Tibial artery (tissue), 4 donors: ENCODE results near the gene ETS1.

ENCODE experiments used
- DNase-seq, 2 donors: peaks; one replicate each; pipeline ENCODE4 v3.0.0-alpha.2; 2019
- H3K27ac ChIP-seq, 2 donors: fragments of 200-600 bp; sonication (generic) in 1 of 2; 1 replicate in 1 of 2; 2 replicates in 1 of 2; pipeline ENCODE4 v1.5.1; 2018 to 2019; ENCODE audit warnings: mild to moderate bottlenecking in 1 of 2
- H3K27me3 ChIP-seq, 2 donors: fragments of 200-600 bp; sonication (generic) in 1 of 2; one replicate each; pipeline versions ENCODE4 v1.5.1 to v1.6.0; 2016 to 2019
- H3K36me3 ChIP-seq, 3 donors: fragments of 200-600 bp; sonication (generic) in 2 of 3; one replicate each; pipeline ENCODE4 v1.5.1; 2016 to 2019; ENCODE audit warnings: mild to moderate bottlenecking in 2 of 3
- H3K4me1 ChIP-seq, 4 donors: fragments of 200-600 bp; sonication (generic) in 2 of 4; 1 replicate in 3 of 4; 2 replicates in 1 of 4; pipeline ENCODE4 v1.5.1; 2016 to 2019
- H3K4me3 ChIP-seq, 2 donors: fragments of 200-600 bp; sonication (generic) in 1 of 2; 1 replicate in 1 of 2; 2 replicates in 1 of 2; pipeline ENCODE4 v1.5.1; 2018 to 2019; ENCODE audit warnings: mild to moderate bottlenecking in 2 of 2
- H3K9me3 ChIP-seq, 3 donors: fragments of 200-600 bp; sonication (generic) in 1 of 3; one replicate each; pipeline ENCODE4 v1.5.1; 2016 to 2019
- CTCF ChIP-seq, 2 experiments: fragments of 200-600 bp in 1 of 2; fragments of 450-650 bp in 1 of 2; IDR thresholded peaks; one replicate each; pipeline ENCODE4 v1.5.1; 2017 to 2019; ENCODE audit warnings: antibody characterized with exemption in 2 of 2, mild to moderate bottlenecking in 1 of 2, moderate library complexity in 1 of 2
- intact Hi-C: fragments of 100-400 bp; cut with DNase I; formaldehyde crosslinking; loops from one replicate; pipeline ENCODE4 v1.15.0; 2023; ENCODE audit warnings: low total_unique reads

The ETS1 gene

GRCh38 chr11:128550261-128550821, 37.0 kb downstream of the ETS1 start:
- Histone ChIP-seq H3K27ac (no peak overlapping the region), H3K27me3 (no peaks in the 10 kb centered on the region), H3K4me3 (no peak overlapping the region), H3K9me3 (no peaks in the 10 kb centered on the region), H3K36me3 (no peaks in the 10 kb centered on the region), H3K4me1 (peaks cover 0 to 25% (median 14%) of the 10 kb centered on the region in 4 donors)
- DNase-seq: no peak
- intact Hi-C loops: loop anchor here (10.0 kb wide), 1 partner anchor 74 kb away; no protein-coding TSS in a partner anchor
- TF ChIP-seq CTCF (IDR thresholded peaks at IDR 0.05): no peak

- intact Hi-C loops: loop anchor here (5.0 kb wide), 1 partner anchor 257 kb away; no protein-coding TSS in a partner anchor
- Histone ChIP-seq H3K9me3 (no peaks in the 10 kb centered on the region), H3K4me1 (peaks cover 0 to 25% (median 14%) of the 10 kb centered on the region in 4 donors), H3K27me3 (no peaks in the 10 kb centered on the region), H3K4me3 (peak overlapping the region; percentile 55 to 60), H3K36me3 (no peaks in the 10 kb centered on the region), H3K27ac (peak overlapping the region; percentile 55 to 63)
- DNase-seq: no peak
- no peak for TF ChIP-seq CTCF (IDR thresholded peaks at IDR 0.05)
Measured at GRCh38 chr11:128549256-128549944, 38.0 kb downstream of the ETS1 start.

GRCh38 chr11:128548649-128549255, 38.6 kb downstream of the ETS1 start:
- no peak for DNase-seq
- no peaks in the 10 kb centered on the region for H3K9me3 ChIP-seq
- TF ChIP-seq CTCF (IDR thresholded peaks at IDR 0.05): no peak
- H3K4me1 ChIP-seq: peaks cover 0 to 21% (median 11%) of the 10 kb centered on the region in 4 donors
- H3K4me3 ChIP-seq: peak overlapping the region; percentile 55 to 60
- no peaks in the 10 kb centered on the region for H3K36me3 ChIP-seq
- intact Hi-C loops: loop anchor here (5.0 kb wide), 1 partner anchor 256 kb away; no protein-coding TSS in a partner anchor
- peak overlapping the region; percentile 55 to 63 for H3K27ac ChIP-seq
- no peaks in the 10 kb centered on the region for H3K27me3 ChIP-seq

- H3K4me3 ChIP-seq: peak overlapping the region; percentile 55 to 60
- H3K4me1 ChIP-seq: peaks cover 0 to 18% (median 9%) of the 10 kb centered on the region in 4 donors
- no peak for TF ChIP-seq CTCF (IDR thresholded peaks at IDR 0.05)
- no peaks in the 10 kb centered on the region for H3K36me3 ChIP-seq
- intact Hi-C loops: loop anchor here (5.0 kb wide), 1 partner anchor 256 kb away; no protein-coding TSS in a partner anchor
- H3K27ac ChIP-seq: peak overlapping the region; percentile 55 to 63
- no peak for DNase-seq
- H3K27me3 ChIP-seq: no peaks in the 10 kb centered on the region
- no peaks in the 10 kb centered on the region for H3K9me3 ChIP-seq
Measured at GRCh38 chr11:128547946-128548648, 39.3 kb downstream of the ETS1 start.

GRCh38 chr11:128546916-128547315, 40.4 kb downstream of the ETS1 start:
- no peaks in the 10 kb centered on the region for H3K36me3 ChIP-seq
- no peak overlapping the region for H3K27ac ChIP-seq
- peaks cover 0 to 18% (median 9%) of the 10 kb centered on the region in 4 donors for H3K4me1 ChIP-seq
- no peak overlapping the region for H3K4me3 ChIP-seq
- no peaks in the 10 kb centered on the region for H3K9me3 ChIP-seq
- H3K27me3 ChIP-seq: no peaks in the 10 kb centered on the region
- no peak for TF ChIP-seq CTCF (IDR thresholded peaks at IDR 0.05)
- intact Hi-C loops: loop anchor here (5.0 kb wide), 1 partner anchor 255 kb away; no protein-coding TSS in a partner anchor
- no peak for DNase-seq
